ENCODE data around the gene SYNGR3. TPM values are rescaled to one million over a fixed set of nuclear protein-coding genes. Genes with fewer than 3 reads are reported as not detected.
A peak's percentile ranks its signal among the peaks of the same experiment; 100 is the strongest.

SYNGR3 gene
- total RNA-seq, 4 donors from 2014 or later, result 1.3 to 3.9 (median 3.3) TPM; not detected in 1

DNA sequence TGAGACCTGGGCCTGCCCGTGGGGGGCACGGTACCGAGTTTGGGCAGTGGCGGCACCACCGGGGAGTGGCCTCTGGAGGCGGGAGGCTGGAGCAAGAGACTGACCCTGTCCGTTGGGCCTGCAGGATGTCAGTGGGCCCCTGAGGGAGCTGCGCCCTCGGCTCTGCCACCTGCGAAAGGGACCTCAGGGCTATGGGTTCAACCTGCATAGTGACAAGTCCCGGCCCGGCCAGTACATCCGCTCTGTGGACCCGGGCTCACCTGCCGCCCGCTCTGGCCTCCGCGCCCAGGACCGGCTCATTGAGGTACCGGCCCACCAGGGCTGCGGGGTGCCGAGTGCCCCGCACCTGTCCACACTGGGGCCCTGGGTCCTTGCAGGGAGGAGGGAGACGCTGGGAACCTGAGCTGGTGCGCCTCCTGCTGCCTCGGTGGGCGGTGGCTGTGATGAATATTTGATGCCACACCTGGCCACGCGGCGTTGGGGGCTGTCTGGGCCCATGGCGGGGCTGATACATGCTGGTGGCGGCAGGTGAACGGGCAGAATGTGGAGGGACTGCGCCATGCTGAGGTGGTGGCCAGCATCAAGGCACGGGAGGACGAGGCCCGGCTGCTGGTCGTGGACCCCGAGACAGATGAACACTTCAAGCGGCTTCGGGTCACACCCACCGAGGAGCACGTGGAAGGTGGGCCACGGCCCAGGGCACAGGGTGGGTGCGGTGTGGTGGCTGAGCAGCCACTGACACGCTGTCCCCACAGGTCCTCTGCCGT lies 46.6 kb downstream of the SYNGR3 start:
- TF ChIP-seq, protein P1, sequence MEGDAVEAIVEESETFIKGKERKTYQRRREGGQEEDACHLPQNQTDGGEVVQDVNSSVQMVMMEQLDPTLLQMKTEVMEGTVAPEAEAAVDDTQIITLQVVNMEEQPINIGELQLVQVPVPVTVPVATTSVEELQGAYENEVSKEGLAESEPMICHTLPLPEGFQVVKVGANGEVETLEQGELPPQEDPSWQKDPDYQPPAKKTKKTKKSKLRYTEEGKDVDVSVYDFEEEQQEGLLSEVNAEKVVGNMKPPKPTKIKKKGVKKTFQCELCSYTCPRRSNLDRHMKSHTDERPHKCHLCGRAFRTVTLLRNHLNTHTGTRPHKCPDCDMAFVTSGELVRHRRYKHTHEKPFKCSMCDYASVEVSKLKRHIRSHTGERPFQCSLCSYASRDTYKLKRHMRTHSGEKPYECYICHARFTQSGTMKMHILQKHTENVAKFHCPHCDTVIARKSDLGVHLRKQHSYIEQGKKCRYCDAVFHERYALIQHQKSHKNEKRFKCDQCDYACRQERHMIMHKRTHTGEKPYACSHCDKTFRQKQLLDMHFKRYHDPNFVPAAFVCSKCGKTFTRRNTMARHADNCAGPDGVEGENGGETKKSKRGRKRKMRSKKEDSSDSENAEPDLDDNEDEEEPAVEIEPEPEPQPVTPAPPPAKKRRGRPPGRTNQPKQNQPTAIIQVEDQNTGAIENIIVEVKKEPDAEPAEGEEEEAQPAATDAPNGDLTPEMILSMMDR (IDR thresholded peaks at IDR 0.05), result no peak
- TF ChIP-seq POLR2A (IDR thresholded peaks at IDR 0.05), result no peak
- no peaks in the 10 kb centered on the region for H3K27me3 ChIP-seq
- H3K9me3 ChIP-seq, result no peaks in the 10 kb centered on the region
- no peak for DNase-seq
- peak overlapping the region; percentile 67 to 91 (median 76) for H3K27ac ChIP-seq
- H3K4me1 ChIP-seq, result peaks cover 0 to 83% (median 3%) of the 10 kb centered on the region in 4 donors
- no peaks in the 10 kb centered on the region for H3K36me3 ChIP-seq
- H3K4me3 ChIP-seq, result peak overlapping the region in 2 of 4 donors; percentile 29 to 33

DNA sequence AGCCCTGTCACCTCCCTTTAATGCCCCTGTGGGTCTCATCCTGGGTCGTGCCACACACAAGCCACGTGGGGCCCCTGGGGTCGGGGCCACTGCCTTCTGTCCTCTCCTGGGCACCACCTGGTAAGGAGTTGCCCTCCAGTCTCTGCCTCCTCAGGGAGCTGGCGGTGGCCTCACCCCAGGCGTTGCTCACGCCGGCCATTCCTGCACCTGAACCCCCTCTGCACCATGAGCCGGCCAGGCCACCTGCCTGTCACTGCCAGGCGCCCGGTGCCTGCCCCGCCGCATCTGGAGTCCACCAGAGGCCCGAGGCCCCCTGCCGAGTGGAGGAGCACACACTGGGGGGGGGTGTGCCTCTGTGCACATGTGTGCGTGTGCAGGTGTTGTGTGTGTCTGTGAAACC lies 47.3 kb downstream of the SYNGR3 start:
- H3K4me1 ChIP-seq, result peaks cover 0 to 88% (median 3%) of the 10 kb centered on the region in 4 donors
- peak overlapping the region in 3 of 4 donors; percentile 70 to 91 (median 84) for H3K27ac ChIP-seq
- H3K9me3 ChIP-seq, result no peaks in the 10 kb centered on the region
- no peak for DNase-seq
- no peak overlapping the region for H3K4me3 ChIP-seq
- H3K27me3 ChIP-seq, result no peaks in the 10 kb centered on the region
- TF ChIP-seq, protein P1 (IDR thresholded peaks at IDR 0.05), result no peak
- TF ChIP-seq POLR2A (IDR thresholded peaks at IDR 0.05), result no peak
- no peaks in the 10 kb centered on the region for H3K36me3 ChIP-seq

DNA sequence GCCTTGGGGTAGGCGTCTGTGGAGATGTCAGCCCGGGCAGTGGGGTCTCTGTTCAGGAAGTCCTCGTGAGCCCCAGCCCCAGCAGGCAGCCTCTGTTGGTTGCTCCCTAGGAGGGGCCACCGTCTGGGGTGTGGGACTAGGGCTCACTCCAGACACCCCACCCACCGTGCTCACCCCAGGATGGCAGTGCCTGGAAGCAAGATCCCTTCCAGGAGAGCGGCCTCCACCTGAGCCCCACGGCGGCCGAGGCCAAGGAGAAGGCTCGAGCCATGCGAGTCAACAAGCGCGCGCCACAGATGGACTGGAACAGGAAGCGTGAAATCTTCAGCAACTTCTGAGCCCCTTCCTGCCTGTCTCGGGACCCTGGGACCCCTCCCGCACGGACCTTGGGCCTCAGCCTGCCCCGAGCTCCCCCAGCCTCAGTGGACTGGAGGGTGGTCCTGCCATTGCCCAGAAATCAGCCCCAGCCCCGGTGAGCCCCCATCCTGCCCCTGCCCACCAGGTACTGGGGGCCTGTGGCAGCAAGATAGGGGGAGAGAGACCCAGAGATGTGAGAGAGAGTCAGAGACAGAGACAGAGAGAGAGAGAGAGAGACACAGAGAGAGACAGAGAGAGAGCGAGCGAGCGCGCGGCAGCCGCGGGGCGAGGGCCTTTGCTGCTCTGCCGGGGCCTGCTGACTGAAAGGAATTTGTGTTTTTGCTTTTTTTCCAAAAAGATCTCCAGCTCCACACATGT lies 48.0 kb downstream of the SYNGR3 start:
- TF ChIP-seq, protein P1 (IDR thresholded peaks at IDR 0.05), result no peak
- no peak for TF ChIP-seq POLR2A (IDR thresholded peaks at IDR 0.05)
- peaks cover 0 to 86% (median 3%) of the 10 kb centered on the region in 4 donors for H3K4me1 ChIP-seq
- peak overlapping the region in 1 of 4 donors; percentile 12 for H3K4me3 ChIP-seq
- H3K27ac ChIP-seq, result peak overlapping the region; percentile 70 to 91 (median 78)
- no peaks in the 10 kb centered on the region for H3K9me3 ChIP-seq
- H3K36me3 ChIP-seq, result no peaks in the 10 kb centered on the region
- no peak for DNase-seq
- no peaks in the 10 kb centered on the region for H3K27me3 ChIP-seq

DNA sequence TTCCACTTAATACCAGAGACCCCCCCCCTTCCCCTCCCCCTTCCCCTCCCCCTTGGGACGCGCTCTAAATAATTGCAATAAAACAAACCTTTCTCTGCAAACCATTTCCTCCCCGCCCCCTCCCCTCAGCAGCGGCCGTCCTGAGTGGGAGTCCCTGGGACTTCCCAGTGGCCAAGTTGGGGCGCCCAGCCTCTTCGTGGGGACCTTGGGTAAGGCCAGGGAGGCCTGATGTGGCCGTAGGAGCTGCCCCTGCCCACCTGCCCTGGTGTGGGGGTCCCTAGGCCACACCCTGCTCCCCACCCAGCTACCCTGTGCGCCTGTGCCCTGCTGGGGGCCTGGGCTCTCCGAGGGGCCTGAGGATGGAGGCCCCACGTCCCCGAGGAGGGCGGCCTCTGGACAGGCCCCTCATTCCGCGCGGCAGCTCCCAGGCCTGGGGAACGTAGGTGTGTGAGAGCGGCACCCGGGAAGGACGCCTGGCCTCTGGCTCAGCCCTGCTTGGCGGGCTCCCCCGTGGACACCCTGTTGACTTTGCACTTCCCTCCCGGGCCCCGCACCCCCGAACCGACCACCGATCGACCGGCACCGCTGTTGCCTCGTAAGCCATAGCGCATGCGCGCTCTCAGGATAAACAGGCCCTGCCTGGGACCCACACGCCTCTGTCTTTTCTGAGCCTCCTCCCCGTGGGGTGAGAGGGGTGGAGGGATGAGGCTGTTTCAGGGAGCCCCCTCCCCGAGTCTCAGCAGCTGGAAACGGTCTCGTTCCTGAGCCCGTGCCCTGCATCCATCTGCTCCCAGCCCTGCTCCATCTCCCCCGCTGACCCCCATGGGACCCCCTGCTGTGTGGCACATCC lies 48.8 kb downstream of the SYNGR3 start:
- peaks cover 0 to 88% (median 3%) of the 10 kb centered on the region in 4 donors for H3K4me1 ChIP-seq
- H3K36me3 ChIP-seq, result no peaks in the 10 kb centered on the region
- no peak for TF ChIP-seq POLR2A (IDR thresholded peaks at IDR 0.05)
- TF ChIP-seq, protein P1 (IDR thresholded peaks at IDR 0.05), result no peak
- H3K27ac ChIP-seq, result peak overlapping the region; percentile 70 to 91 (median 78)
- DNase-seq, result no peak
- H3K4me3 ChIP-seq, result peak overlapping the region in 2 of 4 donors; percentile 6 to 10
- H3K27me3 ChIP-seq, result no peaks in the 10 kb centered on the region
- H3K9me3 ChIP-seq, result no peaks in the 10 kb centered on the region
